ENCODE data around the gene MLLT10. TPM values are rescaled to one million over a fixed set of nuclear protein-coding genes. Genes with fewer than 3 reads are reported as not detected.
"Not testable (repeated sequence)": the region's sequence is repeated elsewhere in the genome, so short reads cannot be mapped to it uniquely, and the experiment has no call there.

Gene MLLT10
- total RNA-seq, 1 donor from 2014 or later, result 46.8 TPM

- Mint-ChIP-seq H3K27me3 (no peaks in the 10 kb centered on the region), H3K36me3 (peaks cover 48% of the 10 kb centered on the region), H3K4me1 (ENCODE audit: unreplicated experiment) (peaks cover 14% of the 10 kb centered on the region), H3K9me3 (no peaks in the 10 kb centered on the region), H3K27ac (no peak overlapping the region), H3K4me3 (no peak overlapping the region)
- DNase-seq (ENCODE audit: extremely low spot score, unreplicated experiment), result no peak
- no peak for TF ChIP-seq CTCF (conservative IDR thresholded peaks at IDR 0.05)
Measured at GRCh38 chr10:21707498-21707897, 173.5 kb downstream of the MLLT10 start.

GRCh38 chr10:21712975-21713374 lies 178.9 kb downstream of the MLLT10 start:
- H3K9me3 Mint-ChIP-seq, result no peaks in the 10 kb centered on the region
- peaks cover 34% of the 10 kb centered on the region for H3K36me3 Mint-ChIP-seq

DNA sequence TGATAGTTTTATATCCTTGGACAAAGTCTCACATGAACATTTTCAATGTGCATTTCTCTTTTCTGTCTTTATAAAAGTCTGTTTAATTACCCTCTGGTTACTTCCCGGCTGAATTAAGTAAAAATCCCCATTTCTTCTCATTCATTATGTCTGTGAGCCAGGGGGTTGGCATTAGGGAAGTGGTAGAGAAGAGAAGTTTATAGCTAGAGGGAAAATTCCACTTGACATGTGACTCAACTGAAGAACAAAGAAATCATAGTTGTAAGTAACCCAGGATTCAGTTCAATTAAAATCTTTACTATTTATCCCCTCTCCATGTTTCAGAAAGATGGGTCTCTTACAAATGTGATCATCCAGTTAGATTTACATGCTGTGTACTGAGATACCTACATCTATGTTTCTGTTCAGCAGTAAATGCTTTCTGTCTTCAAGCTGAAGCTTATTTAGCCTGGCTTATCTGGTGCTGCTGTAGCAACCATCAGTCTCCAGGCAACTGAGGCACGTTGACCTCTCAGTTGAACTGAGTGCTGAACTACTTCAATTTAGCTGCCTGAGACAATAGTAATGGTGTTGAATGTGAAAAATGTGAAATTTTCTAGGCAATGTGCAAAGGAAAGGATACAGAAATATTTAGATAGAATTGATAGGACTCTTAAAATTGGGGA lies 181.6 kb downstream of the MLLT10 start:
- Mint-ChIP-seq H3K27me3 (no peaks in the 10 kb centered on the region), H3K4me1 (ENCODE audit: unreplicated experiment) (peaks cover 23% of the 10 kb centered on the region), H3K4me3 (peak overlapping the region; percentile 26), H3K9me3 (no peaks in the 10 kb centered on the region), H3K36me3 (peaks cover 32% of the 10 kb centered on the region), H3K27ac (peak overlapping the region; percentile 70)
- DNase-seq (ENCODE audit: extremely low spot score, unreplicated experiment), result no peak
- TF ChIP-seq CTCF (conservative IDR thresholded peaks at IDR 0.05), result no peak

More at GRCh38 chr10:21712975-21713374, 178.9 kb downstream of the MLLT10 start:
- Mint-ChIP-seq H3K27me3 (no peaks in the 10 kb centered on the region), H3K27ac (peak overlapping the region; percentile 43), H3K4me1 (ENCODE audit: unreplicated experiment) (peaks cover 21% of the 10 kb centered on the region), H3K4me3 (no peak overlapping the region)
- no peak for DNase-seq (ENCODE audit: extremely low spot score, unreplicated experiment)
- TF ChIP-seq CTCF (conservative IDR thresholded peaks at IDR 0.05), result no peak

DNA sequence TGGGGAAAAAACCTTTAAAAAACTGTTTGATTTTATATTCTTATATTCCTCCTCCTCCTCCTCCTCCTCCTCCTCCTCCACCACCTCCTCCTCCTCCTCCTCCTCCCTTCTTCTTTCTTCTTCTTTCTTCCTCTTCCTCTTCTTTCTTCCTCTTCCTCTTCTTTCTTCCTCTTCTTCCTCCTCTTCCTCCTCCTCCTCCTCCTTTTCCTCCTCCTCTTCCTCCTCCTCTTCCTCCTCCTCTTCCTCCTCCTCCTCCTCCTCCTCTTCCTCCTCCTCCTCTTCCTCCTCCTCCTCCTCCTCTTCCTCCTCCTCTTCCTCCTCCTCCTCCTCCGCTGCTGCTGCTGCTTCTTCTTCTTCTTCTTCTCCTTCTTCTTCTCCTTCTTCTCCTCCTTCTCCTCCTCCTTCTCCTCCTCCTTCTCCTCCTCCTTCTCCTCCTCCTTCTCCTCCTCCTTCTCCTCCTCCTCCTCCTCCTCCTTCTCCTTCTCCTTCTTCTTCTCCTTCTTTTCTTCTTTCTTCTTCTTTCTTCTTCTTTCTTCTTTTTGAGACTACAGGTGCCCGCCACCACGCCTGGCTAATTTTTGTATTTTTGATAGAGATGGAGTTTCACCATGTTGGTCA lies 183.5 kb downstream of the MLLT10 start:
- not testable (repeated sequence) for H3K27ac Mint-ChIP-seq; H3K27me3 Mint-ChIP-seq; DNase-seq (ENCODE audit: extremely low spot score, unreplicated experiment); H3K4me3 Mint-ChIP-seq; H3K9me3 Mint-ChIP-seq
- peaks cover 23% of the 10 kb centered on the region for H3K4me1 Mint-ChIP-seq (ENCODE audit: unreplicated experiment)
- H3K36me3 Mint-ChIP-seq, result peaks cover 28% of the 10 kb centered on the region

GRCh38 chr10:21719502-21719901 lies 185.5 kb downstream of the MLLT10 start:
- no peaks in the 10 kb centered on the region for H3K27me3 Mint-ChIP-seq
- H3K27ac Mint-ChIP-seq, result no peak overlapping the region
- no peak overlapping the region for H3K4me3 Mint-ChIP-seq
- no peaks in the 10 kb centered on the region for H3K9me3 Mint-ChIP-seq
- peaks cover 20% of the 10 kb centered on the region for H3K36me3 Mint-ChIP-seq
- peaks cover 29% of the 10 kb centered on the region for H3K4me1 Mint-ChIP-seq (ENCODE audit: unreplicated experiment)
- TF ChIP-seq CTCF (conservative IDR thresholded peaks at IDR 0.05), result no peak
- DNase-seq (ENCODE audit: extremely low spot score, unreplicated experiment), result no peak

- Mint-ChIP-seq H3K27me3 (no peaks in the 10 kb centered on the region), H3K4me3 (no peak overlapping the region), H3K36me3 (peaks cover 22% of the 10 kb centered on the region), H3K9me3 (no peaks in the 10 kb centered on the region), H3K4me1 (ENCODE audit: unreplicated experiment) (peaks cover 33% of the 10 kb centered on the region), H3K27ac (no peak overlapping the region)
- DNase-seq (ENCODE audit: extremely low spot score, unreplicated experiment), result no peak
- no peak for TF ChIP-seq CTCF (conservative IDR thresholded peaks at IDR 0.05)
Measured at GRCh38 chr10:21720090-21720489, 186.1 kb downstream of the MLLT10 start.
